ENCODE results near the gene AGTR1. TPM values are rescaled to one million over a fixed set of nuclear protein-coding genes. Genes with fewer than 3 reads are reported as not detected.

AGTR1 gene
- total RNA-seq, 2 donors from 2014 or later = not detected

DNA sequence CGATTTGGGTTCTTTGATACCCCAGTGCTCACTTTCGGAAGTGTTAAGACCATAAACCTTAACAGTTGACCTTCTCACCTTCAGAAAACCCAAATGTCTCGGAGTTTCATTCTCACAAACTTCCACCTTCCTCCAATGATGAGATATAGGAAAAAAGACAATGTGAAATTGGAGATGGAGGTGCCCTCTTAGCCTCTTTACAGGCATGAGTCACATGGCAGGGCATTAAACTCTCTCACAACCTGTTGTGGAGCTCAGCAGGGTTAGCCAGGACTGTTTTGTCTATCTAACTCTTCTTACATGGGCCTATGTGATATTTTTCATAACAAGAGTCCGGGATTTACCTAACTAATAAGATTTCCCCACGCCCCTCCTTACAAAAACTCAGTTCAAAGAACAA, 10.7 kb downstream of the AGTR1 start:
- Mint-ChIP-seq H3K36me3 (ENCODE audit: low read depth) (no peaks in the 10 kb centered on the region), H3K27ac (no peak overlapping the region), H3K4me3 (no peak overlapping the region), H3K4me1 (no peaks in the 10 kb centered on the region), H3K27me3 (no peaks in the 10 kb centered on the region)
- no peaks in the 10 kb centered on the region for H3K9me3 ChIP-seq (ENCODE audit: control insufficient read depth, low read length, poor library complexity, severe bottlenecking)
- ATAC-seq (no peak), DNase-seq (no peak)

DNA sequence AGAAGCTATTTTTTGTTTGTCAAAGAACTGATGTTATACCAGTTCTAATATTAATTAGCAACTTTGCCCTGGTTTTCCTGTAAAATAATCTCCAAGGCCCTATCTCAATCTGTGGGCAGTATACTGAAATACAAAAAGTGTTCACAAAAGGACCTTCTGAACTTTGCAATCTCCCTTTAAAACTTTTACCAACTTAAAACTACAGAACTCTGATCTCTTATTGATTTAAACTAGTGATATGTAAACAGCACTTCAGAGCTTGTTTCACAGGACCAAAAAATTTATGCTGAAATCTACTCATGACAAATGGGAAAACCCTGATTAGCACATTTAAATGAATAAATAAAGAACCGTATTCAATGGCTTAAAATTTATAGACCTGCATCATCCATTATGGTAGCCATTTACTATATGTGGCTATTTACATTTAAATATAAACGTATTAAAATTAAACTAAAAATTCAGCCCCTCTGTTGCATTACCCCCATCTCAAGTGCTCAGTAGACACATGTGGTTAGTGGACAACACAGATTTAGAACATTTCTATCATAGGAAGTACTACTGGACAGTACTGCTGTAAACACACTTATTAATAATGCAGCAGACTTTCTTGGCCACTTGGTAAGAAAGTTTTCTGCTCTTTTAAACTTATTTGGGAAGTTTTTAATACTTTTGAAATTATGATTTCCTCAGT, 12.0 kb downstream of the AGTR1 start:
- H3K4me3 Mint-ChIP-seq = no peak overlapping the region
- DNase-seq = no peak
- no peaks in the 10 kb centered on the region for H3K27me3 Mint-ChIP-seq
- no peaks in the 10 kb centered on the region for H3K36me3 Mint-ChIP-seq (ENCODE audit: low read depth)
- no peak for ATAC-seq
- no peaks in the 10 kb centered on the region for H3K9me3 ChIP-seq (ENCODE audit: control insufficient read depth, low read length, poor library complexity, severe bottlenecking)
- no peak overlapping the region for H3K27ac Mint-ChIP-seq
- H3K4me1 Mint-ChIP-seq = no peaks in the 10 kb centered on the region

DNA sequence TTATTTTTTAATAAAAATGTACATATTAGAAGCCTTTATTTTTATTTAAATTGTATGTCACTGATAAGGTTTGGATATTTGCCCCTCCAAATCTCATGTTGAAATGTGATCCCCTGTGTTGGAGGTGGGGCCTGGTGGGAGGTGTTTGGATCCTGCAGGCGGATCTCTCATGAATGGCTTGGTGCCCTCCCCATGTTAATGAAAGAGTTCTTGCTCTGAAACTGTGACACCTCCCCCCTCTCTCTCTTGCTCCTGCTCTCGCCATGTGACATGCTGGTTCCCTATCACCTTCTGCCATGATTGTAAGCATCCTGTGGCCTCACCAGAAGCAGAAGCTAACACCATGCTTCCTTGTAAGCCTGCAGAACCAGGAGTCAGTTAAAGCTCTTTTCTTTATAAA, 13.0 kb downstream of the AGTR1 start:
- H3K27me3 Mint-ChIP-seq = no peaks in the 10 kb centered on the region
- no peak overlapping the region for H3K27ac Mint-ChIP-seq
- H3K9me3 ChIP-seq (ENCODE audit: control insufficient read depth, low read length, poor library complexity, severe bottlenecking) = no peaks in the 10 kb centered on the region
- H3K36me3 Mint-ChIP-seq (ENCODE audit: low read depth) = no peaks in the 10 kb centered on the region
- H3K4me3 Mint-ChIP-seq = no peak overlapping the region
- ATAC-seq (no peak), DNase-seq (no peak)
- no peaks in the 10 kb centered on the region for H3K4me1 Mint-ChIP-seq

DNA sequence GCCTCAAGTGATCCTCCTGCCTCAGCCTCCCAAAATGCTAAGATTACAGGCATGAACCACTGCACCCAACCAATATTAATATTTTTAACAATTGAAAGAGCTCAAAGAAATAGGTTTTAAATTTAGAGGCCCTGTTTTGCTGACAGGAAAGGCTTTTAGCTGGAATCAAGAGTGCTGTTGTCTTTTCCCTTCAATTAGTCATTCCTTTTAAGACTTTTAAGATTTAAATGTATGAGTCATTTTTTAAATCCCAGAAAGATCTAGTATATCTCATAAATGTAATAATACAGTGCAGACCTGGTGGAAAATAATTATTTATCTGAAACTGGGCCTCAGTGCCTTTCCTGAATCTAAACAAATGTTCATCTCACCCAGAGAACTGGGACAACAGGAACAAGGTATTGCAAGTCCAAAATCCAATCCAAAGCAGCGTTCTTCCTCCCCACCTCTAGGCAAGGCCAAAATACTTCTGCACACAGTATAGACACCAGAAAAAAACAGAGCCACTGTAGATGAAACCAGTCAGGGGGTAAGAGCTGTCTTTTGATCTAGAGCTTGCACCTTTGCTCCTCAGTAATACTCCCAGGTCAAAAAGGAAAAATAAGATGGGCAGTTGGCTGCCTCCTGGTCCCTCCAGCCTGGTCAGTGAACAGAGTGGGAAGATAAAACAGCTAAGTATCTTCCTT, 14.4 kb downstream of the AGTR1 start:
- Mint-ChIP-seq H3K27me3 (no peaks in the 10 kb centered on the region), H3K36me3 (ENCODE audit: low read depth) (no peaks in the 10 kb centered on the region), H3K27ac (no peak overlapping the region), H3K4me3 (no peak overlapping the region), H3K4me1 (no peaks in the 10 kb centered on the region)
- ATAC-seq = no peak
- no peak for DNase-seq
- no peaks in the 10 kb centered on the region for H3K9me3 ChIP-seq (ENCODE audit: control insufficient read depth, low read length, poor library complexity, severe bottlenecking)

DNA sequence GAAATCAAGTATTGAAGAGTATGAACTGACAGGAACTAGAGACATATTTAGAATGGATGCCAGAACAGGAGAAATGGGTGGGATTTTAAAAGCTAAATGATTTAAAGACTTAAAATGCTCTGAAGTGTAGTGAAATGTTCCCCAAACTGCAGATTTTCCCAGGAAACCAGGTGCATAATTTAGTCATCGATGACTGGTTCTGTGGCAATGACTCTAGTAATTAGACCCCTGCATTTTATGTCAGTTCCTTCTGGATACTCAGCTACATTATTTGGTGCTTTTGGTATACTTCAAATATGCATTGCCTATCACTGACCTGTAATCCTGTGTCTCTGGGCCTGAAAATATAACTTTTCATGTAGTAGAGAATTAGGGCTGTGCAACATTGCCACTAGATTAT, 16.8 kb downstream of the AGTR1 start:
- H3K27me3 Mint-ChIP-seq = no peaks in the 10 kb centered on the region
- H3K4me1 Mint-ChIP-seq = no peaks in the 10 kb centered on the region
- H3K27ac Mint-ChIP-seq = no peak overlapping the region
- no peak overlapping the region for H3K4me3 Mint-ChIP-seq
- H3K36me3 Mint-ChIP-seq (ENCODE audit: low read depth) = no peaks in the 10 kb centered on the region
- DNase-seq (no peak), ATAC-seq (no peak)
- no peaks in the 10 kb centered on the region for H3K9me3 ChIP-seq (ENCODE audit: control insufficient read depth, low read length, poor library complexity, severe bottlenecking)

DNA sequence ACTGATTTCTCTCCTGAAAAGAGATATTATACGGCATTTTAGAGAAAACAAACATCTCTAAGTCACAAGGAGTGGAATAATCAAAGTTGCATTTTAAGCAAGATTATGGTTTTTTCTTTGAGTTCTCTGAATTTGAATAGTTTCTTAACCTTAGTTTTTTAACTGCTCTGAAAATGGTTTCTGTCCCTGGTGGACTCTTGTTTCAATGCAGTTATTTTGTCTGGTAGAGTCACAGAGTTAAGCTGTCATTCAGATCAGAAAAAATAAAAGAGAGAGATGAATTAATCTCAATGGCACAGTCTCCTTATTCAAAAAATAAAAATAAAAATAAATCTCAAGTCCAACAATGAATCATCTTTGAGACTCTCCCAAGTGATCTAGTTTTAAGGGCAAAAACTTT, 19.0 kb downstream of the AGTR1 start:
- ATAC-seq (no peak), DNase-seq (no peak)
- H3K9me3 ChIP-seq (ENCODE audit: control insufficient read depth, low read length, poor library complexity, severe bottlenecking) = no peaks in the 10 kb centered on the region
- no peak overlapping the region for H3K4me3 Mint-ChIP-seq
- no peaks in the 10 kb centered on the region for H3K36me3 Mint-ChIP-seq (ENCODE audit: low read depth)
- H3K27me3 Mint-ChIP-seq = no peaks in the 10 kb centered on the region
- no peak overlapping the region for H3K27ac Mint-ChIP-seq
- no peaks in the 10 kb centered on the region for H3K4me1 Mint-ChIP-seq

DNA sequence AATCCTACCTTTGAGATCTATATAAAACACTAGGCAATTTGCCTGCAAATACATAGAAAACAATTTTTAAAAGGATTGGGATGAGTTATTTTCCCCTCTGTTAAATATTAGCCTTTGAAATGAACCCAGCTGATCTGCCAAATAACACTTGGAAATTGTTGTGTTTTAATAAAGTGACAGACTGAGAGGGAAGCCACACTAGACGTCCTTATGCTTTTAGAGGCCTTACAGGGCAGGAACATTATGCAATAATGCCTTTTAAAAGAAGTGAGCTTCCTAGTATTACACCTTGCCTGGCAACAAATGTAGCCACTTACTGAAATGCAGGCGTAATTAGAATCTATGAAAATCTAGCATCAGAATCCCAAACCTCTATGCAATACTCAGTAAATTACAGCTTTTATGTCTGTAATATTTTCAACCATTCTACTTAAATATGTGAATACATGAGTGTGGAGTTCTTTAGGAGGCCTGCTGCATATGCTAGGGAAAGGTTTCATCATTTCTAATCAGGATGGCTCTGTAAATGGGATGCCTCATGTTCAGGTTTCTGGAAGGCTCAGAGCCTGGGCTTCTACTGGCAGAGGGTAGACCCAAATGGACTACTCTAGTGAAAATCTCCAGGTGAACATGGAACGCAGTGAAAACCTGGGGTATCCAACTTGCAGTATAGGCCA, 20.3 kb downstream of the AGTR1 start:
- Mint-ChIP-seq H3K27ac (no peak overlapping the region), H3K4me3 (no peak overlapping the region), H3K4me1 (no peaks in the 10 kb centered on the region), H3K27me3 (no peaks in the 10 kb centered on the region), H3K36me3 (ENCODE audit: low read depth) (no peaks in the 10 kb centered on the region)
- no peak for DNase-seq
- H3K9me3 ChIP-seq (ENCODE audit: control insufficient read depth, low read length, poor library complexity, severe bottlenecking) = no peaks in the 10 kb centered on the region
- no peak for ATAC-seq

DNA sequence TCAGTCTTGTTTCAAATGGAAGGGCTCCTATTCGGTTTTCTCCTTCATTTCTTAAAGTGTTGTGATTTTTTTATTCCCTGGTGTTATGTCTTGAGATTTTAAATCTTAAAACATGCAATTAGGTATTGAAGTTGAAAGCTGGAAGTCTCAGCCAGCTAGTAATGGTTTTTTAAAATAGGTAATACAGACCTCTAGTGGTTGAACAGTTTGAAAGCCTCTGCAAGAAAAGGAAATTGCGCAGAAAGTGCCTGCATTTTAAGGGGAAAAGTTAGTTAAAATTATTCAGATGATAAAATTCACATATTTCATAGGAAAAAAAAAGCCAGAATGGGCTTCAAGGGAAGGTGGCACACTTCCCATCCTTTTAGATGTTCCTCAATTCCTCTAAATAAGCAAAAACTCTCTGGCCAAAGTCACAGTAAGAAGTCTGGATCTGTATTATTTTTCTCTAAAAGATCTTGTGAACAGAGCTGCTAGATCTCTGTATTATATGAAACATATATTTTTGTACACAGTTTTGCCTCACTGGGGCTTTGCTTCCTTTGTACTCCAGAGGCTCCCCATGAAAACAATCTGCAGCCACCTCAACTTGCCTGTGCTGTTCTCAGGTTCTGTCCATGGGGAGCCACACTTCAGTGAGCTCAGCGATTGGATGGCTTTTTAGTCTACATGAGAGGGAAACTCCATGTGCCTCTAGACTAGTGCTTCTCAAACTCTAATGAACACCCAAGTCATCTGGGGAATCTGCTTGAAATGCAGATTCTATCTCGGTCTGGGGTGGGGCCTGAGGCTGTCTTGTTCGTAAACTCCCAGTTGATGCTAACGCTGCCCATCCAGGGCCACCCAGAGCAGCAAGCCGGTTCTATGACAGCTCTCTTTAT, 21.5 kb downstream of the AGTR1 start:
- Mint-ChIP-seq H3K36me3 (ENCODE audit: low read depth) (no peaks in the 10 kb centered on the region), H3K27me3 (no peaks in the 10 kb centered on the region), H3K4me3 (no peak overlapping the region), H3K27ac (no peak overlapping the region), H3K4me1 (no peaks in the 10 kb centered on the region)
- no peaks in the 10 kb centered on the region for H3K9me3 ChIP-seq (ENCODE audit: control insufficient read depth, low read length, poor library complexity, severe bottlenecking)
- no peak for ATAC-seq
- DNase-seq = no peak

DNA sequence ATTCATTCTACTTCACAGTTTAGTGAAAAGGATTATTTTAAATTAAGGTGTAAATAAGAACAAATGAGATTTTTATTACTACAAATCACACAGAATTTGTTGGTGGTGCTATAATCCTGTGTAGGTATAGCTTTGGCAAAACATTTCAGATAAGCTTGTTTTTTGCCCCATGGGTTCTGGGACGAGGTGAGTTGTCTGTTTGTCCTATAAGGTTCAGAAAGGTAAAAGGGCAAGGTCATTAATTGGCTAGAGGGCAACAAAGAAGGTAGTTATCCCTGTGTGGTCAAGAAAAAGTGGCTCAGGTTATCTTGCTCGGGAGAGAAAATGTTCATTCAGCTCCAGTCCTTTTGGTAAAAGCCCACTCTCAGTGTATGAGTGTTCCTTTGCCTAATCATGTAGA, 23.2 kb downstream of the AGTR1 start:
- Mint-ChIP-seq H3K4me1 (no peaks in the 10 kb centered on the region), H3K27ac (no peak overlapping the region), H3K27me3 (no peaks in the 10 kb centered on the region), H3K36me3 (ENCODE audit: low read depth) (no peaks in the 10 kb centered on the region), H3K4me3 (no peak overlapping the region)
- no peaks in the 10 kb centered on the region for H3K9me3 ChIP-seq (ENCODE audit: control insufficient read depth, low read length, poor library complexity, severe bottlenecking)
- DNase-seq (no peak), ATAC-seq (no peak)

DNA sequence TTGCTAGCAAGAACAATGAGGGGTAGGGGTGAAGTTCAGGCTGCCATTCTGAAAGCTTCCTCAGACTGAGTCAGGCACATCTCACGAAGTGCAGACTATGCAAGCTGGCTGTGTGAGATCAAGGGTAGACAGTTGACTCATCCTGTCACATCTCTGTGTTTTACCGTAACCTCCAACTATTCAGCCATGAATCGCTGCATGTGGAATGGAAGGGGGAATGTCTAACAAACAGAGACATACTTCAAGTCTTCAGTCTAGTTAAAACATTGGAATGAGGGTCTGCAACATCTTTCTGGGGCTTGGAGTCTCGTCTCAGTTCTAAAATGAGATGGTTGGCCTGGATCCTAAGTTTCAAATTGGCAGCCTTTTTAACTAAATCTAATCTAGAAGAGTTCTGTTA, 25.9 kb downstream of the AGTR1 start:
- no peak for DNase-seq
- ATAC-seq = no peak
- Mint-ChIP-seq H3K27ac (no peak overlapping the region), H3K36me3 (ENCODE audit: low read depth) (no peaks in the 10 kb centered on the region), H3K4me1 (no peaks in the 10 kb centered on the region), H3K27me3 (no peaks in the 10 kb centered on the region), H3K4me3 (no peak overlapping the region)
- H3K9me3 ChIP-seq (ENCODE audit: control insufficient read depth, low read length, poor library complexity, severe bottlenecking) = no peaks in the 10 kb centered on the region

DNA sequence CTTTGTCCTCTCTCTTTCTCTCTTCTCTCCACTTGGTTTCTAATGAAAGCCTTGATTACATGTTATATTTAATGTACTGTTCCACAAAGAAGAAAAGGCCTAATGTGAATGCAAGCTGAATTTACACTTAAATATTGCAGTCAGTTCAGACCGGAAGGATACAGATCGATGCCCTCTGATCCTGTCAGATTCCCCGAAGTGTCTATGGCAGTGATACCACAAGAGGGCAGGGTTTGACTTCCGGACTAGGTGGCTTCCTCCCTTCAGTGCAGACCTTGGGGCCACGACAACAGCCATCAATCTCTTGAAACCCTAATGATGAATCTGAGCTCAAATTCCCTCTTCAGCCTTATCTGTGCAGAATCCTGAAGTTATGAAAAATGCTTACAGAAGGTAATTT, 29.5 kb downstream of the AGTR1 start:
- Mint-ChIP-seq H3K27ac (no peak overlapping the region), H3K27me3 (no peaks in the 10 kb centered on the region), H3K4me3 (no peak overlapping the region), H3K4me1 (no peaks in the 10 kb centered on the region), H3K36me3 (ENCODE audit: low read depth) (no peaks in the 10 kb centered on the region)
- no peak for DNase-seq
- ATAC-seq = no peak
- no peaks in the 10 kb centered on the region for H3K9me3 ChIP-seq (ENCODE audit: control insufficient read depth, low read length, poor library complexity, severe bottlenecking)

DNA sequence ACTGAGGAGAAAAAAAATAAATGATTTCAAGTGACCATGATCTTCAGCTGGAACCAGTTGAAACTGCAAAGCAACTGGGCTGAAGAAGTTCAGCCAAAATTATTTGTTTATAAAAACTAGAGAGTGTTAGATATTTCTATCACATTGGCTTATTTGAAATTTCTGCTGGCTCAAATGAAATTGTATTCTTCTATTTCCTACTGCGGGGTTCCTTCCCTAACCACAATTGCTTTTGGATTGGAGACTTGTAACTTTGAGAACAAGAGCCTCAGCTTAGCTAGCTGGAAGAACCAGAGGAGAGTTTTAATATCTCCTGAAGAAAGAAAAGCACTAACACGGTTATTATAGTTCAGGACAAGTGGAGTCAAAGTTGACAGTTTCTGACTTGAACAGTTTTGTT, 31.1 kb downstream of the AGTR1 start:
- no peak for ATAC-seq
- Mint-ChIP-seq H3K4me1 (no peaks in the 10 kb centered on the region), H3K36me3 (ENCODE audit: low read depth) (no peaks in the 10 kb centered on the region), H3K27me3 (no peaks in the 10 kb centered on the region), H3K27ac (no peak overlapping the region), H3K4me3 (no peak overlapping the region)
- no peaks in the 10 kb centered on the region for H3K9me3 ChIP-seq (ENCODE audit: control insufficient read depth, low read length, poor library complexity, severe bottlenecking)
- DNase-seq = no peak

DNA sequence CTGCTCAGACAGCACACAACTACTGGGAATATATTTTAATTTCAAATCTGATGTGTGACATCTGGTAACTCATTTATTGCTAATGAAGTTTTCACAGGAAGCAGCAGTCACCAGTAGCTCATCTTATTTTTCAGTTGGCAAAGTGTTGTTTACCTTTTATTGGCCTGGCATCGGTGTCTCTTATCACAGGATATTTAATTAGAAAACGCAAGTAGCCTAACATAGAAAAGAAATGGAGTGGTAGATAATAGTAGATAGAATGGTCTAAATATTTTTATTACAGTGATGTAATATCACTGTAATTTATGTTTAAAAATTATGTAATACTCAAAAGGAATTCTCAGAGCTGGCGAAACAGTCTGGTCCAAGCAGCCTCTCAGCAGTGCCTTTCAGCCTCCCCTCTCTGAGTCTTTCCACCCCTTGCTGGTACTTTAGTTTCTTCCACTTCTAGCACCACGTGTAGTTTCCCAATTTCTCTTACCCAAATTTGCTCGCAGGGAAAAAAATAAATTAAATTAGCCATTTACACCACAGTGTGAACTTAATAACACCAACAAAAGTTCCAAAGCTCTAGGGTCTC, 31.9 kb downstream of the AGTR1 start:
- DNase-seq (no peak), ATAC-seq (no peak)
- H3K4me1 Mint-ChIP-seq = no peaks in the 10 kb centered on the region
- no peak overlapping the region for H3K4me3 Mint-ChIP-seq
- H3K9me3 ChIP-seq (ENCODE audit: control insufficient read depth, low read length, poor library complexity, severe bottlenecking) = no peaks in the 10 kb centered on the region
- no peak overlapping the region for H3K27ac Mint-ChIP-seq
- no peaks in the 10 kb centered on the region for H3K36me3 Mint-ChIP-seq (ENCODE audit: low read depth)
- H3K27me3 Mint-ChIP-seq = no peaks in the 10 kb centered on the region
